NCI-H1092 (cell line): ENCODE measurements around the gene TAL1.

Experiments used
- DNase-seq: peaks from one replicate; lab custom pipeline; 2025; lab: John Stamatoyannopoulos, UW

Gene TAL1

DNA sequence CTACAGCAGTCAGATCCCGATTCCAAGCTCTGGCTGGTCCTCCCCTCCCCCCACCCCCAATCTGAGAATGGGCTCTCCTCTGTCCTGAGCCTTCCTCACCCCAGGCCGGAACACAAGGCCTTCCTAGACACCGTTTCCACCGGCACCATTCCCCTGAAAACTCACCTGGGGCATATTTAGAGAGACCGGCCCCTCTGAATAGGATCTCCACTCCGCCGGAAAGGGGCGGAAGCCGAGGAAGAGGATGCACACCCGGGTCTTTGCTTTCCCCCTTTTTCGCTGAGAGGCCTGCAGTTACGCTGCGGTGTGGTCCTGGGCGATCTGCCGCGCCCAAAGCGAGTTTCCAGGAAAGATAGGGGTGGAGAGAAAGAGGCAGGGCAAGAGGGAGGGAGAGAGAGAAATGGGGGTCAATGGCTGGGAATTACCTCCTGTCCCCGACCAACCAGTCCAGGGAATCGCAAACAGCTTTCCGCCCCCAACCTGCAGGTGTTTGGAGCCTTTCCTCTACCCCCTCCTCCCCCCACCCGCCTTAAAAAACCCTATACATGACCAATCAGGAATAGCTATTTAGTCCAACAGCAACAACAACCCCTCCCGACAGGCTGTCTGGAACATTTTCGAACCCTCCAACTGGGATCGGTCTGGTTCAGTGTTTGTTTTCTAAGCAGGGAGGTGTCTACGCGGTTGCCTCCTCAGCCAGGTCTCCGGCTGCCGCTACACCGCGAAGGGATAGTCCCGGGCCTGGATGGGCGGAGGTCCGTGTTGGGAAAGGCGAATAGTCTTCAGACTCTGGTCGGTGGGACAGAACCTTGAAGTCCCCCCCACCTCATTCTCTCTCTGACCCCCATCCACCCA is 2.8 kb downstream of the TAL1 start:
- DNase-seq = no peak

DNA sequence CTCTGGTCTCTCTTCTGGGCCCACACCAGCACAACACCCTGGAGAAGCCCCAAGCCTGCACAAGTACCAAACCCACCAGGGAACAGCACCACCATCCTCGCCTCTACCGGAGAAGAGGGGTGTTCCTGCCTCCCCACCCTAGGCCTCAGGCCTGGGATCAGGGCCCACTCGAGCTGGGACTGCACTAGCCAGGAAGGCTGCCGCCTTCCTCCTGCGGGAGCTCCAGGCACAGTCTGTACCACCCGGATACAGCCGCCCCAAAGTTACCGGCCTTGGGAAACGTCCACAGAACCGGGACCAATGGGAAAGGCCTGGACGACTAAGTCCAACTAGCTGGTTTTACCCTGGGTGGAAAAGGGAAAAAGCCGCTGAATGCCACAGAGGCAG is 3.4 kb downstream of the TAL1 start:
- no peak for DNase-seq

DNA sequence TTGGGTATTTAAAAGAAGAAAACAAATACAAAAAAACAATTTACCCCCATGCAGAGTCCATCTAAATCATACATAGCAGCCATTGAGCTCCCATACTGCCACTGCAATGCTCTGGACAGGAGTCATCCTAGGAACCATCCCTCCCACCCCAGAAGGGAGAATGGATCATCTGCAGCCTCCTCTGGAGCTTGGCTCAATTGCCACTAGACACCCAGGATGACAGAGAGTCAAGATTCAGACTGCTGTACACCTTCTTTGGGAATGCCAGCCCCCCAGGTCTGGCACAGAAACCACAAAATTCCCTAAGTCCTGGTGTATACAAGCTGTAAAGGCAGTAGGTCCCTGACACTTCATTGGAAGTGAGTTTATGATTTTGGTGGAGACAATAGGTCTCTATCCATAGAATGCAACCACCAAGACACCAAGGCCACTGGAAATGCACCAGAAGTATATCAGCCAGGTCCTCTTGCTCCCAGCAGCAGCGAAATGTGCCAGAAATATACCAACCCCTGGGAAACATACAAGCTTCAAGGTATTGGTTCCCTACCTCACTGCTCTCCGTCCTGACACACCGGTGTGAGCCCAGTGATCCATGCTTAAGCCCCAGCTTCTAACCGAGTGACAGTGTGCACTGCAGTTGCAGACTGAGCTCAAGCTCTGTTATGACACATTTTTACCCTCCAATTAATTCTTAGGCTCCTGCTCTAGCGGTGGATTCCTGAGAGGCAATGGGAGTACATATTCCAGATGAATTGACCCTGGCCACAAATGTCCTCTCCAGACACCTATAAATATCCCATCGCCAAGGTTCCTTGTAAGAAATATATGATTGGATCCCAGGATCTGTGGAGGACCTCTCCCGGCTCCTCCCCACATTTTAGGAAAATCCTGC is 4.4 kb downstream of the TAL1 start:
- no peak for DNase-seq

DNA sequence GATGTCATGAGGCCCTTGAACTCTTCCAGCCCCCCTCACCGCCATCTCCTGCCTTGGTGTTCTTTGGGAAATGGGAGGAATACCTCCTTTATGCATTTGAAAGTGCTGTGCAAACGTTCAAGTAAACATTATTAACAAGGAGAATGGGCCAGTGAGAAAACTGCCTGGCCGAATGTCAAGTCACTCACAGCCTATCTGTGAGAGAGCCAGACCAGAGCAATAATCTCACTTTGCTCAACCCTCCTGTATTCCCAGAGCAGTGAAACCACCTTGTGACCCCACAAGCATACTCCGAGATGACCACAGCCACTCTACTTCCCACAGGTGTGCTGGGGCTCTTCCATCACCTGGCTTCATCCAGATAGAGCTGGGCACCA is 5.2 kb downstream of the TAL1 start:
- DNase-seq = no peak

DNA sequence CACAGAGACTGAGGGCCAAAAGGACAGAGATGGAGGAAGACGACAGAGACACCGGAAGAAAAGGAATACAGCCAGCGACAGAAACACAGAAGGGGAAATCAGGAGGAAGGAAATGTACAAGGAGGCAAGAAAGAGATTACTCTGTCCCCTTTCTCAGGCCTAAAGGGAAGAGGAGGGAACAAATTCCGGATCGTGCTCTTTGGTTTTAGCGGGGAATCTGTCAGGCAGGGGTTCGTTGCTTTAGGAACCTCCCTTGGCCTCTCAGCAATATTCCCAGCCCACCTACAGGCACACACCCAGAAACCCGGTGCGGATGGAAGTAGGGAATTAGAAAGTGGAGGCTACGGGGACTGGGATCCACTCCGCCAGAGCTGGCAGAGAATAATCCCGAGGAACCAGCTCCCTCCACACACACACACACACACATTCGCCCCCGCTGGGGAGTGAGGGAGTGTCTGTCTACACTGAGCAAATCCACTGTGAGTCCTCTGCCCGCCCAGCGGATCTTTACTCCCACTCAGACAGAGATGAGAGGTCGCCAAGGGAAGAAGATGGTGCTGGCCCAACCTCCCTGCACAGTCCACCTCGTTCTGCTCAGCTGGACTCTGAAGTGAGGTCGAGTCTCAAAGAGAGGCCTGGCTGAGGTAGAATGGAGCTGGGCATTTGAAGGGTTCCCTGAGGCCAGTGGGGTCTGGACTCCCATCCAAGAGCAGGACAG is 5.7 kb downstream of the TAL1 start:
- DNase-seq = no peak

DNA sequence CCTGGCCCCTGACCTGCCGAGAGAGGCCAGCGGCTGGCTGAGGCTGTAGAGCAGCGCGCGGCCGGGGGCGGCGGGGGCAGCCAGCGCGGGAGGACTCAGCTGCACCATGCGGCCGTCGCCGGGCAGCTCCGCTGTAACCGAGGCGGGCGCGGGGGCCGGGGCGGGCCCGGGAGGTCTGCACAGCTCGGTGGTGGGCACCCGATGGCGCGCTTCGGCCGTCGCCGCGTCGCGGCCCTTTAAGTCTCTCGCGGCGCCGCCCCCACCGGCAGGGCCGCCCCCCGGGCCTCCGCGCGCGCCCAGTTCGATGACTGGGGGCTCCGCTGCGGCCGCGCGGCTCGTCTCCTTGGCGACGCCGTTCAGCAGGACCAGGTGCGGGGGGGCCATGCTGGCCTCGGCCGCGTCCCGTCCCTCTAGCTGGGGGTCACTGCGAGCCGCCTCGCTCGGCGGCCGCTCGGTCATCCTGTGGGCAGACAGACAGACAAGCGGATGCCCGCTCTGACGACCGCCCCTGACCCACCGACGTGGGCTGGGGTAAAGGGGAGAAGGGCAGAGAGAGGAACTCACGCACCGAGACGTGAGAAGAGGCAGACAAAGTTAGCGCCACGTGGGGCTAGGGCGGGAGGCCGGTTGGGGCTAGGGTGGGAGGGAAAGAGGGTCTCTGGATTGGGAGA is 6.5 kb downstream of the TAL1 start:
- DNase-seq = no peak

DNA sequence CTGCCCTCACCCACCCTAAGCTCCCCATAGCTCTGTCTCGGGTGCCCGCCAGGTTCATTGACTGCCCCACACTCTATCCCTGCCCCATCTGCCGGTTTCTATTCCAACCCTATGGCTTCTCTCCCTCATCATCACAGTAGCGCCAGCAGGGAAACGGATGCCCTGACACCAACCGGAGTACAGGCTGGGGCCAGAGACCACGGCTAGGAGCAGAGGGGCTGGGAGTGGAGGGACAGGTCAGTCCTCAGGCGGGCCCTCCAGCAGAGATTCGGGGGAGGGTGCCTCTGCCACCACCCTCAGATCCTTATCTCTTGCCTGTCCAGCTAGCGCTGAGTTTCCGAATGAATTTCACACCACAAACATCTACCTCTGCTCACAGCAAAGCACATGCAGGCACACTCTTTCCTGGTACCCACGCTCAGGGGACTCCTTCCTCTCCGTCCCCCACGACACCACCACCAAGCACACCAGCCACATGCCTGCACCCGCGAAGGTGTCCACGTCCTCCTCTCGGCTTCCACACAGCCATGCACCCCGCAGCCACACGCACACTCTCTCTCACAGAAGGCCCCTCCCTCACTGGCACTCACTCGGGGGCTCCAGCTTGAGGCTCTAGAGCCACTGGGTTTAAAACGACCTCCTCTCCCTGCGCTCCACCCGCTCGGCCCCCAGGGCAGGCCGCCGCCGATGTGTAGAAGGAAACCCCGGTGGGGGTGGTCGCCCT is 7.2 kb downstream of the TAL1 start:
- no peak for DNase-seq

DNA sequence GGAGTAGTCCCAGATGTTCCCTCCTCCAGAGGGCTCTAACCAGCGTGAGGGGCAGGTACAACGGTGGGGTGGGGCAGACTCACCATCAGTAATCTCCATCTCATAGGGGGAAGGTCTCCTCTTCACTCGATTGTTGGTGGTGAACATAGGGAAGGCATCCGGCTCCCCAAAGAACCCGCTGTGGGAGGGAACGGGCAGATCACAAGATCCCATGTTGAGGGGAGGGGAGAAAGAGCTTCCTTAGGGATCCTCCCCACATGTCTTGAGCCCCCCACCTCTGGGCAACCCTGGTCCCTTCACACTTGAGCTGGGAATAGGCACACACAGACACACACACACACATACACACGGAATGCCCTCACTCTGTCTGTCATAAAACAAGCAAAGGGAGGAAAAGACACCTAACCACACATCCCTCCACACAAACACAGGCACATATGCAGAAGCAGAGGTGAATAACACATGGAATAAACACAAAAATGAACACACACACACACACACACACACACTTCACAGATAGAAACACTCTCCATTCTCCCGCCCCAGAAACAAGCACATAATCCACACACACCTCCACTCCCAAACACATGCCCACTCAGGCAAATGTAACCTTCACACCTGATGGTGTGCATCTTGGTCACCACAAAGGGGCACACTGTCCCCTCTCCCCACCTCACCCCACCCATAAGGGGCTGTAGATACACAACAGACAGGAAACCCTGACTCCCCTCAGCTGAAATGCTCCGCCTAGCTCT is 7.9 kb downstream of the TAL1 start:
- DNase-seq = no peak

DNA sequence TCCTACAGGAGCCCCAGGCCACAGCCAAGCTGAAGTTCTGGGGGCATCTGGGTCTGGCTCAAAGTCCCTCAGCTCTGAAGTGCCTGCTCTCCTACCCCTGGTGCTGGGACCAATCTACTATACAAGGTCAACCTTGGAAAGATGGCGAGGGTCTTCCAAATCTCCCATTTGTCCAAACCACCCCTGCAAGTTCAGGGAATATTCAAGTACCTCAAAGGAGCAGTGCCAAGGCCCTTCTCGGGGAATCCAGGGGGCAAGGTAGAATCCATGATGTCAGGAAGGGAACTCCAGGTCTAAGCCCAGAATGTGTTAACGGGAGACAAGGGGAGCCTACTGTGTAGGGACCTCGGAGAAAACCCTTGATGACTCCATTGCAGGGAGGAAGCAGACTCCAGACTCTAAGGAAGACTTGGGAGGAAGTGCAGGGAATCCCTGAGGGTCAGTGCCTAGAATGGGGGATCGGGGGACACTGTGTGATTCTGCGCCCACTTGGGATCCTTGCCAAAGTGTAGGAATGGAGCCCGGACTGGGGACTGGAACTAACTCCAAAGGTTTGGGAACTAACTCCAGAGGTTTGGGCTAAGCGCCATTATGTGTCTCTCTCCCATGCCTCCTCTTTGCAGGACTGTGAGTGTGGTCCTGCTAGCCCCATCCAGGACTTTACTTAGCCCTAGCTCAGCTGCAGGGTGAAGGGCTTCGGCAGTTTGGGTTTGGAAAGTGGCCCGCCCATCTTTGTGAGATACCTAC is 8.7 kb downstream of the TAL1 start:
- DNase-seq = no peak

DNA sequence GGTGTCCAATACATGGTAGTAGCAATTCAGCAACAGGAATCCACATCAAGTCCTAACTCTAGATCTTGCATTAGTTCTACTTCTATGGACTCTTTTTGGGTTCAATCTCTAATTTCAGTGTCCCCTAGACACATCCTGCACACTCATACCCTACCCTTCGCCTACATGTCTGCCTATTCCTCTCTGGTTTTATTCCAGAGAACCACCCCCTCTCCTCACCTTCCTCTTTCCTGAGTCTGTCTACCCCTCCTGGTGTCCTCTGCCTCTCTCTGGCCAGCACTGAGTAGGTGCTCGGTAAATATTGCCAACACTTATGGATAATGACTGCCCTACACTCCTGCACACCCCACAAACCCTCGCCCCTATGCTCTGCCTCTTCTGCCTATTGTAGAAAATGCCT is 9.5 kb downstream of the TAL1 start:
- no peak for DNase-seq

DNA sequence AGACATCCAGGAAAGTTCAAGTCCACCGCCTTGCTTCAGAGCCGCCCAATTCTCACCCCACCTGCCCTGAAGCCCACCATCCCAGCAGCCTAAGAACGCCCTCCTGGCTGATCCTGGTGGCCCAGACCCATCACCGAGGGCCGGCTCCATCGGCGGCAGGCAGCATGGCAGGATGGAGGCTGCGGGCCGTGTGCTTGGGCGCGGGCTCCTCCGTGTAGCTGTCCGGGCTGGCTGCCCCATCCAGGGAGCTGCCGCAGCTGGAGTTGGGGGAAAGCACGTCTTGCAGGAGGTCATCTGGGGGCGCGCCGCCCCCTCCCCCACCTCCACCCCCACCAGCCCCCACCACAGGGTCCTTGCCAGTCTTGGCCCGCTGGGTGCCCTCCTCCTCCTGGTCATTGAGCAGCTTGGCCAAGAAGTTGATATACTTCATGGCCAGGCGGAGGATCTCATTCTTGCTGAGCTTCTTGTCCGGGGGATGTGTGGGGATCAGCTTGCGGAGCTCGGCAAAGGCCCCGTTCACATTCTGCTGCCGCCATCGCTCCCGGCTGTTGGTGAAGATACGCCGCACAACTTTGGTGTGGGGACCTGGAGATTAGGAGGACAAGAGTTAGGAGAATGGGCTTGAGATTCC is 12.3 kb downstream of the TAL1 start:
- DNase-seq = no peak

DNA sequence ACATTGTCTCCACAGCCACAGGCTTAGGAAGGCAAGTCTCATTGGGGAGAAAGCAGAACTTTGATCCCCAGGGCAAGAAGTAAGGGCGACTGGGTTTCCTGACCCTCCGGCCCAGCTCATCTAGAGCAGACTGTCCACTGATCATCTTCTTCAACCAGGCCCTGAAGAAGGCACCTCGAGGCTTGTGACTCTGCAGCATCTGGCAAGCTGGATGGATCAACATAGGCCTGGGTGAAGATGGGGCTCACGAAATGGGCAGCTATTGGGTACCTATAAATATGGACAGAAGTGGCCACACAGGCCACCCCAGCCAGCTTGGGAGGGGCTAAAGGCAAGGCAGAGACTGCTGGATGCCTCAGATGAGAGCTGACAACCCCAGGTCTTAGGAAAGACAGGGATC is 13.0 kb downstream of the TAL1 start:
- no peak for DNase-seq

DNA sequence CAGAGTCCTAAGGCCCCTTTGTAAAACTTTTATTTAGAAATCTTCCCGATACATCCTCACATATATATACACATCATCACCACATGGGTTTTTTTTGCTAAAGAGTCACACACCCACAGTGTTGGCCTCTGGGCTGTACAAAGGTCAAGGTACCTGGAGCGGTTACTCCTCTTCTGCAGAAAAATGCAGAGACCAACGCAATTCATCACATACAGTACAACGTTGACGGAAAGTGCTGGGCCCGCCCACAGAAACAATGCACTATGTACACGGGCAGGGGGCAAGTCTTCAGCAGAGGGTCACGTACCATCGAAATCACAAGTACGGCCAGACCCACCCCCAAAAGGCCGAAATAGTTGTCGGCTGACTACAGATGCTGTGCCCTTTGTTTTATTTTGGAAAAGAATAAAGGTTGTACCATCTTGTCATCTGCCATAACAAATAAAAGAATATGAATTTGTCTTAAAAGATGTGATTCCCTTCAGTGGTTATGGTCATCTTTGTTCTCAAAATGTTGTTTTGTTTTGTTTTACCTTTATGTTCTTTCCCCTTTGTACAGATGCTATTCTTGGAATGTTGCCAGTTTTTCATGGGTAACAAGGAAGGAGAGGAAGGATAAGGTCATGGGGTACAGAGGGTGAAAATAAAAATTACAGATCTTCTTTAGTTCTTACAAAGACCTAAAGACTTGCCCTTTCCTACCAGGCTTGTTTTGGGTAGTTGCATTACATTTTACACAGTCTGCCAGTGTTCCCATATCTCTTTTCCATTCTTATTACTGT is 15.6 kb downstream of the TAL1 start:
- DNase-seq = no peak

DNA sequence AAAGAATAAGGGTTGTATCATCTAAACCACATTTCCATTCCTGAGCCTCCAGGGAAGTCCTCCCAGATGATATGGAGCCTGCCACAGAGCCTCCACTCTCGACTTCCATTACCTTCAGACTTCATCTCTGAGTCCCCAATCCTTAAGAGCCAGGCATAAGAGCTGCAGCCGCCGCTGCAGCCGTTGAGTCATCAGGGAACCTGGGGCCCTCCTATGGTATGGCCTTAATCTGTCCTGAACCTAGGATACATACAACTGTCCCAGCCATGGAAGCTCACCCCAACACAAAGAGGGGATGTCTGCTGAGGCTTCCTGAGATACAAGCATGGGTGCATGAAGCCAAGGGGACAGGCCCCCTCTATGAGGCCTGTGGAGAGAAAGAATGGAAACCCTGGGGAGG is 16.3 kb downstream of the TAL1 start:
- no peak for DNase-seq

DNA sequence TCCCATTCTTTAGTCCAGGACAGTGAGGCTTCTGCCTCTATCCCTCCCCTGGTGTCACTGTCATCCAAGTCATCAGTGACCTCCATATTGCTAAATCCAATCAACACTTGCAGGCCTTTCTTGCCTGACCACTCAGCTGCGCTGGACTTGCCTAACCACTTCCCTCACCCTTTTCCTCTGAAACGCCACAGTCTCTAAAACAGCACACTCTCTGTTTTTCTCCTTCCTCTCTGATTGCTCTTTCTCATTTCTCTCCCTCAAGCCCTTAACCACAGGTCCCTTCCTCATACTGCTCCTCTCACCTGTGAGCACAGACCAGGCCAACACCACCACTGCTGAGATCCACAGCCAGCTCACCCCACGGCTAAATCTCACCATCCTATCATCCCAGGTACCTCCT is 17.5 kb downstream of the TAL1 start:
- DNase-seq = no peak

DNA sequence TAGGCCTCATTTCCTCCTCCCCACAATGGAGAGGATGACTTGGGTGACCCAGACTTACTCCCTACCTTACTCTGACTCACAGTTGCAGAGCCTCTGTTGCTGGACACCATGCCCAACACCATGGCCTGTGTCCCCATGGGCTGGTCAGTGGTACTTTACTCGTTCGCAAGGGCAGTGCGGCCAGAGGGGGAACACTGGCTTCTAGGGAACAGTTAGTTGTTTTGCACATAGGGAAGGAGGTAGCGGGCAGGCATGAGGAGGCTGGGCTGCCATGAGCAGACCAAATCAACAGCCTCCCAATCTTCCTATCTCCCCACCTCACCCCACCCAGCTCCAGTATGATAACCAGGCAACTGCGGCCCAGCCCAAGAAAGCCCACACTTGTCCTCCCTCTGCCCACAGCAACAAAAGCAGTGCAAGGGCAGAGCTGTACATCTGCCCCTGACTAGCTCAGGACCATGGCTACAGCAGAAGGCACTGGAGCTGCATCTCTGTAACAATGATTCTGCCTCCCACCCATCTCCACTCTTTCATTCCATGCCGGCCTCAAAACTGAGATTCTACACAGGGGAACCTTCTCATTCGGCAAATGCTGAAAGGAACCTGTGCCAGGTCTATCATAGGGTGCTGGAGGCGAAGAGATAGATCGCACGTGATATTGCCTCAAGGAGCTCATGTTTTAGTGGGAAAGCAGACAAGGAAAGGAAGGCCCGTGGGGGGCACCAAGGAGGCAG is 18.6 kb downstream of the TAL1 start:
- DNase-seq = no peak

DNA sequence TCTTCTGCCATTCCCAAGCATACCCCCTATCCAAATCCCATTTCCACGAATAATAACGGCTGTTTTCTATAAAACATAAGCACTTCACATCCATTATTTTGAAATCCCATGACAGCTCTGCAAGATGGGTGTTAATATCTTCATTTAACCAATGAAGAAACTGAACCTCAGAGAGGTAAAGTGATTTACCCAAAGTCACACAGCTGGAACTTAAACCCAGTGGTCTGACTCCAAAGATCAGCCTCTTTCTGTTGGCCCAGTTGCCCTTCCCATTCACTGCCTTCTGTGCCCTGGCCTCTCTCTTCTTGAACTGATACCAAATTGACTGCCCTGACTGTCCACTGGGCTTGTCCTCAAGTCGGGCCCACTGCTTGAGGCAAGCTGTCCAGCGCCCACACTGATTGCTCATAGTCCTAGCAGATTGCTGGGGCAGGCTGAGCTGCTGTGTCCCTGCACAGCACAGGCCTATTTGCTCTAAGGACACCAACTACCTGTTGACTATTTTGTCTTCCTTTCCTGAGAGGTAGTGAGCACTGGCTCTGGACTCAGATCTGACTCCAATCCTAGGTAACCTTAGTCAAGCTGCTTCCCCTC is 19.3 kb downstream of the TAL1 start:
- DNase-seq = no peak
